Measurements from ENCODE around the gene ITFG1.

- no peak for TF ChIP-seq POLR2A (IDR thresholded peaks at IDR 0.05; ENCODE audit: extremely low read depth, insufficient read length)
- no peak for TF ChIP-seq CTCF (IDR thresholded peaks at IDR 0.05; ENCODE audit: low read depth, low read length)
Measured at GRCh38 chr16:47144559-47144877, 316.3 kb downstream of the ITFG1 start.
